Activated T-helper 1 cell treated with Interleukin-2 at 50 U/mL for 16 hours (primary cell): ENCODE measurements around the gene TMEM116.
"Not testable (repeated sequence)": the region's sequence is repeated elsewhere in the genome, so short reads cannot be mapped to it uniquely, and the experiment has no call there.

ENCODE experiments used
- DNase-seq: peaks from one replicate; pipeline ENCODE4 v3.0.0-alpha.2; 2020; ENCODE audit warnings: low read depth

Gene TMEM116

GRCh38 chr12:112012775-112013600 lies at the start of gene TMEM116, which contains the start of gene ERP29:
TSS of gene TMEM116 (minus strand) at chr12:112013165. CDS start at chr12:112005270, 7,895 bp downstream.
TSS of gene ERP29 (plus strand) at chr12:112013426. CDS start at chr12:112013466, 40 bp downstream.
- DNase-seq: peak; percentile 100

GRCh38 chr12:112061137-112061536 lies 48.2 kb upstream of the TMEM116 start:
- DNase-seq: no peak

GRCh38 chr12:112049351-112049750 lies 36.4 kb upstream of the TMEM116 start:
- DNase-seq: no peak

GRCh38 chr12:112046003-112046402 lies 33.0 kb upstream of the TMEM116 start:
- no peak for DNase-seq

- DNase-seq: not testable (repeated sequence)
These were observed 23.6 kb upstream of the TMEM116 start for GRCh38 chr12:112036614-112037013.

- DNase-seq: no peak
These were observed 22.3 kb upstream of the TMEM116 start for GRCh38 chr12:112035219-112035785.

GRCh38 chr12:112032292-112032691 lies 19.3 kb upstream of the TMEM116 start:
- no peak for DNase-seq

- no peak for DNase-seq
These were observed 18.5 kb upstream of the TMEM116 start for GRCh38 chr12:112031472-112031871.

GRCh38 chr12:112029301-112029700 lies 16.3 kb upstream of the TMEM116 start:
- DNase-seq: no peak

- no peak for DNase-seq
These were observed 12.9 kb upstream of the TMEM116 start for GRCh38 chr12:112025808-112026375.

GRCh38 chr12:112023759-112024396 lies 10.9 kb upstream of the TMEM116 start:
- no peak for DNase-seq

GRCh38 chr12:112022241-112023016 lies 9.5 kb upstream of the TMEM116 start:
- DNase-seq: no peak

GRCh38 chr12:112020947-112021457 lies 8.0 kb upstream of the TMEM116 start:
- no peak for DNase-seq

- DNase-seq: no peak
These were observed 5.7 kb upstream of the TMEM116 start for GRCh38 chr12:112018571-112019237.

- no peak for DNase-seq
These were observed 4.1 kb upstream of the TMEM116 start for GRCh38 chr12:112017041-112017440.

- no peak for DNase-seq
These were observed 3.0 kb upstream of the TMEM116 start for GRCh38 chr12:112015938-112016337.

- DNase-seq: peak; percentile 55
These were observed 837 bp upstream of the TMEM116 start for GRCh38 chr12:112013601-112014402.

GRCh38 chr12:112011685-112012084 lies 1.3 kb downstream of the TMEM116 start:
- no peak for DNase-seq

GRCh38 chr12:112010415-112011344 lies 2.3 kb downstream of the TMEM116 start:
- DNase-seq: no peak
